ENCODE results near the gene MTARC2.
A peak's percentile ranks its signal among the peaks of the same experiment; 100 is the strongest.

The MTARC2 gene

DNA sequence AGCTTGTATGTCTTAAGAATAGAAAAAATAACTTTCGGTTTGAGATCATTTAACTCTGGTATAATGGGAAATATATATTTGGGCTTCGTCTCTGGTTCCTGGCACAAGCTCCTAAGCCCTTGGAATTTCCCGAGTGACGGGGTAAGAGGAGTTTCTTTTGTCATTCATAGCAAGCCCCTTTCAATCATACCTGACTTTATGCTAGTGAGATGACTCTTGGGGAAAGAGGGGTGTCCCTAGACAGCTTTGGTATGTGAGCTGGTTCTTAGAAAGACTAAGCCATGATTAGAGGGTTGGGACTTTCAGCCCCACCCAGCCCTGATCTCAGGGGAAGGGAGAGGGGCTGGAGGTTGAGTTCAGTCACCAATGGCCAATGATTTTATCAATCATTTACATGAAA, 24.7 kb downstream of the MTARC2 start:
- Histone ChIP-seq H4K8ac (ENCODE audit: low read depth, low read length) (no peak overlapping the region), H3K9me3 (ENCODE audit: insufficient read depth, low read depth, low read length) (no peaks in the 10 kb centered on the region), H3K36me3 (ENCODE audit: control insufficient read depth in 1 of 2, insufficient read depth in 2 of 2, low read length in 2 of 2) (no peaks in the 10 kb centered on the region), H2AFZ (ENCODE audit: insufficient read depth, low read length, poor library complexity) (no peak overlapping the region), H2BK120ac (ENCODE audit: insufficient read depth, low read length, poor library complexity) (no peak overlapping the region), H3K79me2 (ENCODE audit: control insufficient read depth, insufficient read depth, low read length, poor library complexity) (no peaks in the 10 kb centered on the region), H4K91ac (ENCODE audit: low read depth, low read length) (no peak overlapping the region), H2AK5ac (ENCODE audit: low read length) (no peak overlapping the region), H3K4ac (ENCODE audit: low read depth, low read length) (no peak overlapping the region), H3K79me1 (ENCODE audit: low read length) (no peaks in the 10 kb centered on the region), H4K12ac (ENCODE audit: low read depth, low read length) (no peak overlapping the region), H2BK5ac (ENCODE audit: low read depth, low read length, poor library complexity) (no peak overlapping the region), H3K4me3 (ENCODE audit: low read depth, low read length) (no peak overlapping the region), H3K27ac (ENCODE audit: low read depth, low read length) (no peak overlapping the region), H3K27me3 (ENCODE audit: insufficient read depth, low read length) (no peaks in the 10 kb centered on the region), H3K4me1 (ENCODE audit: control insufficient read depth in 1 of 2, insufficient read depth in 2 of 2, low read length in 2 of 2) (peaks cover 0 to 9% of the 10 kb centered on the region in 2 experiments), H3K23ac (ENCODE audit: low read length) (no peak overlapping the region), H2BK12ac (ENCODE audit: low read length) (no peak overlapping the region), H3K14ac (ENCODE audit: low read length) (no peak overlapping the region), H3K18ac (ENCODE audit: low read length) (no peak overlapping the region), H3K4me2 (ENCODE audit: low read length) (no peak overlapping the region), H3K9ac (ENCODE audit: low read length) (no peak overlapping the region)
- WGBS (ENCODE audit: extremely low coverage, insufficient coverage, insufficient read length), result no CpG with 5 or more reads among the region's 4 CpGs
- no peak for DNase-seq

DNA sequence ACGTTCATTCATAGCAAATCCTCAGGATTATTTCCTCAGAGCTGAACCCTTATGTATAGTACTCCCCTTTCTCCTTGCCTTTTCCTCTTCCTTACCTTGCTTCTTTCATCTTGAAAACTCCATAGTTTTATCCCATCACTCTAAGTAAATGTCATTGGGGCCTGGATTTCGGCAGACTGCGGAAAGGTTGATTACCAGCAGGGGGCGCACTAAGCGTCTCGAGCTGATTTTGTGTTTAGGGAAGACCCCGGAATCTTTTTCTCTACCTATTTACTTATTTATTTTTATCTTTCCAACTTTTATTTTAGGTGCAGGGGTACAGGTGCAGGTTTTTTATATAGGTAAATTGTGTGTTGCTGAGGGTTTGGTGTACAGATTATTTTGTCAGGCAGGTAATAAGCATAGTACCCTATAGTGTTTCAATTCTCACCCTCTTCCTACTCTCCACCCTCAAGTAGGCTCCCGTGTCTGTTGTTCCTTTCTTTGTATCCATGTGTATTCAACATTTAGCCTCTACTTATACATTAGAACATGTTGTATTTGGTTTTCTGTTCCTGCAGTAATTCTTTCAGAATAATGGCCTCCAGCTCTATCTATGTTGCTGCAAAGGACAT, 27.2 kb downstream of the MTARC2 start:
- Histone ChIP-seq H3K27me3 (ENCODE audit: insufficient read depth, low read length) (no peaks in the 10 kb centered on the region), H2BK12ac (ENCODE audit: low read length) (no peak overlapping the region), H3K9me3 (ENCODE audit: insufficient read depth, low read depth, low read length) (no peaks in the 10 kb centered on the region), H3K18ac (ENCODE audit: low read length) (no peak overlapping the region), H3K27ac (ENCODE audit: low read depth, low read length) (no peak overlapping the region), H3K23ac (ENCODE audit: low read length) (no peak overlapping the region), H4K8ac (ENCODE audit: low read depth, low read length) (no peak overlapping the region), H3K79me1 (ENCODE audit: low read length) (no peaks in the 10 kb centered on the region), H4K12ac (ENCODE audit: low read depth, low read length) (no peak overlapping the region), H3K36me3 (ENCODE audit: control insufficient read depth in 1 of 2, insufficient read depth in 2 of 2, low read length in 2 of 2) (no peaks in the 10 kb centered on the region), H3K4me2 (ENCODE audit: low read length) (no peak overlapping the region), H2AFZ (ENCODE audit: insufficient read depth, low read length, poor library complexity) (no peak overlapping the region), H3K79me2 (ENCODE audit: control insufficient read depth, insufficient read depth, low read length, poor library complexity) (no peaks in the 10 kb centered on the region), H3K14ac (ENCODE audit: low read length) (no peak overlapping the region), H2BK5ac (ENCODE audit: low read depth, low read length, poor library complexity) (no peak overlapping the region), H3K4me3 (ENCODE audit: low read depth, low read length) (no peak overlapping the region), H2AK5ac (ENCODE audit: low read length) (no peak overlapping the region), H2BK120ac (ENCODE audit: insufficient read depth, low read length, poor library complexity) (no peak overlapping the region), H3K4ac (ENCODE audit: low read depth, low read length) (no peak overlapping the region), H4K91ac (ENCODE audit: low read depth, low read length) (no peak overlapping the region), H3K9ac (ENCODE audit: low read length) (no peak overlapping the region), H3K4me1 (ENCODE audit: control insufficient read depth in 1 of 2, insufficient read depth in 2 of 2, low read length in 2 of 2) (peaks cover 0 to 4% of the 10 kb centered on the region in 2 experiments)
- peak in 1 of 2 donors; percentile 74 for DNase-seq
- WGBS (ENCODE audit: extremely low coverage, insufficient coverage, insufficient read length), result no CpG with 5 or more reads among the region's 8 CpGs

DNA sequence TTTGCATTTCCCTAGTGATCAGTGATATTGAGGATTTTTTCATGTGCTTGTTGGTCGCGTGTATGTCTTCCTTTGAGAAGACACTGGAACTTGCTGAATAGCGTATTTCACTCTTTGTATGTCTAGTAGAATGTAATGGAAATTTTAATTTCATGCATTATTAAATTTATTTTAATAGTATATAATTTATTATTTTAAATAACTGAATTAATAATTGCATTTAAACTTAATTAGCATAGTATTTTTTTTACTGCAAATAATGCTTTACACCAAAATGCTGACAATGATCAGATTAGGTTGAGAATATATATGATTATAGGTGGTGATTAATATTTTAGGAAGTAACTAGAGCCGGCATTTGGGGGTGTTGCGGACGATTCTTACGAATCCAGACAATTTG, 28.1 kb downstream of the MTARC2 start:
- Histone ChIP-seq H3K9ac (ENCODE audit: low read length) (no peak overlapping the region), H4K8ac (ENCODE audit: low read depth, low read length) (no peak overlapping the region), H4K91ac (ENCODE audit: low read depth, low read length) (no peak overlapping the region), H3K18ac (ENCODE audit: low read length) (no peak overlapping the region), H2BK120ac (ENCODE audit: insufficient read depth, low read length, poor library complexity) (no peak overlapping the region), H3K27me3 (ENCODE audit: insufficient read depth, low read length) (no peaks in the 10 kb centered on the region), H3K27ac (ENCODE audit: low read depth, low read length) (no peak overlapping the region), H3K36me3 (ENCODE audit: control insufficient read depth in 1 of 2, insufficient read depth in 2 of 2, low read length in 2 of 2) (no peaks in the 10 kb centered on the region), H4K12ac (ENCODE audit: low read depth, low read length) (no peak overlapping the region), H2AFZ (ENCODE audit: insufficient read depth, low read length, poor library complexity) (no peak overlapping the region), H3K4me3 (ENCODE audit: low read depth, low read length) (no peak overlapping the region), H2BK12ac (ENCODE audit: low read length) (no peak overlapping the region), H3K79me2 (ENCODE audit: control insufficient read depth, insufficient read depth, low read length, poor library complexity) (no peaks in the 10 kb centered on the region), H3K79me1 (ENCODE audit: low read length) (no peaks in the 10 kb centered on the region), H3K4ac (ENCODE audit: low read depth, low read length) (no peak overlapping the region), H2BK5ac (ENCODE audit: low read depth, low read length, poor library complexity) (no peak overlapping the region), H3K23ac (ENCODE audit: low read length) (no peak overlapping the region), H3K14ac (ENCODE audit: low read length) (no peak overlapping the region), H3K4me2 (ENCODE audit: low read length) (no peak overlapping the region), H2AK5ac (ENCODE audit: low read length) (no peak overlapping the region), H3K4me1 (ENCODE audit: control insufficient read depth in 1 of 2, insufficient read depth in 2 of 2, low read length in 2 of 2) (no peaks in the 10 kb centered on the region), H3K9me3 (ENCODE audit: insufficient read depth, low read depth, low read length) (no peaks in the 10 kb centered on the region)
- no CpG with 5 or more reads among the region's 7 CpGs for WGBS (ENCODE audit: extremely low coverage, insufficient coverage, insufficient read length)
- no peak for DNase-seq

DNA sequence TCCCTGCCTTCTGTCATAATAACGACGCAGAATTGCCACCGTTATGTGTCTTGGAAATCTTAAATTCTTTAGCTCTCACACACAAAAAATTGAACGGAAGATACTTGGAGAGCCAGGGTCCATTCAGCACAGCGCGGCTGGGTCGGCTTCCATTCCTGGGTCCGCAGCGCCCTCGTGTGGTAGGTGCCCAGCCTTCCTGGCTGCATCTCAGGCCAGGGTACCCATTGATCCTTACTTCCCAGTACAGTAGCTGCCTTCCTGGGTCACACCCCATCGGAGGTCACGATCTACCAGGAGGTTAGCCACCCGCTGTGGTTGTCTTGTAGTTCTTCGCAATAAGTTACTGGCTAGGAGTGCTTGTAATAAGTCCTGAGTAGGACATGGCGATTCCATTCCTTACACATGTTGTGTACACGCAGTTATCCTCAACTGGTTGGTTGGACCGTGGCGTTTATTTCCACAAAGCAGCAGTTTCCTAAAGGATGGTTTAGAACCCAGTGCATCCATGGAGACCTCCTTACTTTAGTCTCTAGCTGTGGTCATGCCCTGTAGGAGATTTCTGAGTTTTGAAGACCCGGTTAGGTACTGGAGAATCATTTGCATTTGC, 28.7 kb downstream of the MTARC2 start:
- Histone ChIP-seq H3K27ac (ENCODE audit: low read depth, low read length) (no peak overlapping the region), H3K9ac (ENCODE audit: low read length) (no peak overlapping the region), H2BK12ac (ENCODE audit: low read length) (no peak overlapping the region), H4K8ac (ENCODE audit: low read depth, low read length) (no peak overlapping the region), H2AK5ac (ENCODE audit: low read length) (no peak overlapping the region), H3K4me2 (ENCODE audit: low read length) (no peak overlapping the region), H3K4ac (ENCODE audit: low read depth, low read length) (no peak overlapping the region), H3K23ac (ENCODE audit: low read length) (no peak overlapping the region), H3K4me1 (ENCODE audit: control insufficient read depth in 1 of 2, insufficient read depth in 2 of 2, low read length in 2 of 2) (no peaks in the 10 kb centered on the region), H3K36me3 (ENCODE audit: control insufficient read depth in 1 of 2, insufficient read depth in 2 of 2, low read length in 2 of 2) (no peaks in the 10 kb centered on the region), H3K79me1 (ENCODE audit: low read length) (no peaks in the 10 kb centered on the region), H3K14ac (ENCODE audit: low read length) (no peak overlapping the region), H3K18ac (ENCODE audit: low read length) (no peak overlapping the region), H2BK120ac (ENCODE audit: insufficient read depth, low read length, poor library complexity) (no peak overlapping the region), H4K91ac (ENCODE audit: low read depth, low read length) (no peak overlapping the region), H4K12ac (ENCODE audit: low read depth, low read length) (no peak overlapping the region), H2BK5ac (ENCODE audit: low read depth, low read length, poor library complexity) (no peak overlapping the region), H3K9me3 (ENCODE audit: insufficient read depth, low read depth, low read length) (no peaks in the 10 kb centered on the region), H3K79me2 (ENCODE audit: control insufficient read depth, insufficient read depth, low read length, poor library complexity) (no peaks in the 10 kb centered on the region), H3K4me3 (ENCODE audit: low read depth, low read length) (no peak overlapping the region), H2AFZ (ENCODE audit: insufficient read depth, low read length, poor library complexity) (no peak overlapping the region), H3K27me3 (ENCODE audit: insufficient read depth, low read length) (no peaks in the 10 kb centered on the region)
- DNase-seq, result peak; percentile 73 to 94
- no CpG with 5 or more reads among the region's 19 CpGs for WGBS (ENCODE audit: extremely low coverage, insufficient coverage, insufficient read length)

Data from trophoblast cell (in vitro differentiated cells and primary cell).